ENCODE data around the gene MALSU1.

DNA sequence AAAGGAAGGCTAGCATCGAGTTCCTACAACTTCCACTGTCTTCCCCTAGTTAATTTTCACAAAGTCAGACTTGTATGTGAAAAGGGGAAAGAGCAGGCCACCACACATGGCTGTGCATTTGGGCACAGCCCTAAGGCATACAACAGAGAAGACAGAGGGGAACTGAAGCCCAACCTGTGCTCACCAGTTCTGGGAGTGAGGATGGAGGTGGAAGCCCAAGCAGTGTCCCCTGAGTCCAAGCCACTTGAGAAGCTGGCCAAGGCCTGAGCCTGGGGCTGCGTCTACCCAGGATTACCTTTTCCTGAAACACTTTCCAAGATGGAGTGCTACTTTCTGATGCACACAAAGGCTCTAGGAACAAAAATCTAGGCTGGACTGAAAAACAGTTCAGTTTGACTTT, 32.2 kb upstream of the MALSU1 start:
- TF ChIP-seq, protein P1, sequence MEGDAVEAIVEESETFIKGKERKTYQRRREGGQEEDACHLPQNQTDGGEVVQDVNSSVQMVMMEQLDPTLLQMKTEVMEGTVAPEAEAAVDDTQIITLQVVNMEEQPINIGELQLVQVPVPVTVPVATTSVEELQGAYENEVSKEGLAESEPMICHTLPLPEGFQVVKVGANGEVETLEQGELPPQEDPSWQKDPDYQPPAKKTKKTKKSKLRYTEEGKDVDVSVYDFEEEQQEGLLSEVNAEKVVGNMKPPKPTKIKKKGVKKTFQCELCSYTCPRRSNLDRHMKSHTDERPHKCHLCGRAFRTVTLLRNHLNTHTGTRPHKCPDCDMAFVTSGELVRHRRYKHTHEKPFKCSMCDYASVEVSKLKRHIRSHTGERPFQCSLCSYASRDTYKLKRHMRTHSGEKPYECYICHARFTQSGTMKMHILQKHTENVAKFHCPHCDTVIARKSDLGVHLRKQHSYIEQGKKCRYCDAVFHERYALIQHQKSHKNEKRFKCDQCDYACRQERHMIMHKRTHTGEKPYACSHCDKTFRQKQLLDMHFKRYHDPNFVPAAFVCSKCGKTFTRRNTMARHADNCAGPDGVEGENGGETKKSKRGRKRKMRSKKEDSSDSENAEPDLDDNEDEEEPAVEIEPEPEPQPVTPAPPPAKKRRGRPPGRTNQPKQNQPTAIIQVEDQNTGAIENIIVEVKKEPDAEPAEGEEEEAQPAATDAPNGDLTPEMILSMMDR (IDR thresholded peaks at IDR 0.05; ENCODE audit: low read depth, low read length, missing input control) = no peak
- TF ChIP-seq, protein P2, sequence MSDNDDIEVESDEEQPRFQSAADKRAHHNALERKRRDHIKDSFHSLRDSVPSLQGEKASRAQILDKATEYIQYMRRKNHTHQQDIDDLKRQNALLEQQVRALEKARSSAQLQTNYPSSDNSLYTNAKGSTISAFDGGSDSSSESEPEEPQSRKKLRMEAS (IDR thresholded peaks at IDR 0.05) = no peak

Measured in liver (tissue), 2 donors.